ENCODE measurements around the gene SH3PXD2A. TPM values are rescaled to one million over a fixed set of nuclear protein-coding genes. Genes with fewer than 3 reads are reported as not detected.

SH3PXD2A gene
- total RNA-seq, 1 donor from 2014 or later = 38.6 TPM

- no peaks in the 10 kb centered on the region for H3K9me3 Mint-ChIP-seq
- H3K27me3 Mint-ChIP-seq = peaks cover 4% of the 10 kb centered on the region
- H3K36me3 Mint-ChIP-seq = peaks cover 9% of the 10 kb centered on the region
- H3K27ac Mint-ChIP-seq = peak overlapping the region; percentile 57
- peaks cover 47% of the 10 kb centered on the region for H3K4me1 Mint-ChIP-seq (ENCODE audit: unreplicated experiment)
- TF ChIP-seq CTCF (conservative IDR thresholded peaks at IDR 0.05) = no peak
- DNase-seq (ENCODE audit: extremely low spot score, unreplicated experiment) = no peak
- H3K4me3 Mint-ChIP-seq = peak overlapping the region; percentile 1
Observed at GRCh38 chr10:103836273-103836672, 19.1 kb downstream of the SH3PXD2A start.

GRCh38 chr10:103835096-103836050, 20.0 kb downstream of the SH3PXD2A start:
- Mint-ChIP-seq H3K36me3 (peaks cover 9% of the 10 kb centered on the region), H3K27me3 (peaks cover 4% of the 10 kb centered on the region), H3K4me1 (ENCODE audit: unreplicated experiment) (peaks cover 43% of the 10 kb centered on the region), H3K27ac (no peak overlapping the region), H3K9me3 (no peaks in the 10 kb centered on the region), H3K4me3 (peak overlapping the region; percentile 45)
- DNase-seq (ENCODE audit: extremely low spot score, unreplicated experiment) = no peak
- TF ChIP-seq CTCF (conservative IDR thresholded peaks at IDR 0.05) = no peak

- peaks cover 9% of the 10 kb centered on the region for H3K36me3 Mint-ChIP-seq
- no peak for TF ChIP-seq CTCF (conservative IDR thresholded peaks at IDR 0.05)
- no peak overlapping the region for H3K27ac Mint-ChIP-seq
- DNase-seq (ENCODE audit: extremely low spot score, unreplicated experiment) = no peak
- peaks cover 43% of the 10 kb centered on the region for H3K4me1 Mint-ChIP-seq (ENCODE audit: unreplicated experiment)
- no peak overlapping the region for H3K4me3 Mint-ChIP-seq
- H3K27me3 Mint-ChIP-seq = peaks cover 4% of the 10 kb centered on the region
- H3K9me3 Mint-ChIP-seq = no peaks in the 10 kb centered on the region
Observed at GRCh38 chr10:103834436-103835095, 20.8 kb downstream of the SH3PXD2A start.

GRCh38 chr10:103833731-103834365, 21.5 kb downstream of the SH3PXD2A start:
- Mint-ChIP-seq H3K9me3 (no peaks in the 10 kb centered on the region), H3K4me3 (no peak overlapping the region), H3K27ac (peak overlapping the region; percentile 42), H3K36me3 (peaks cover 9% of the 10 kb centered on the region), H3K27me3 (peaks cover 1% of the 10 kb centered on the region), H3K4me1 (ENCODE audit: unreplicated experiment) (peaks cover 49% of the 10 kb centered on the region)
- no peak for DNase-seq (ENCODE audit: extremely low spot score, unreplicated experiment)
- no peak for TF ChIP-seq CTCF (conservative IDR thresholded peaks at IDR 0.05)

GRCh38 chr10:103832806-103833205, 22.6 kb downstream of the SH3PXD2A start:
- H3K36me3 Mint-ChIP-seq = peaks cover 9% of the 10 kb centered on the region
- H3K27me3 Mint-ChIP-seq = no peaks in the 10 kb centered on the region
- TF ChIP-seq CTCF (conservative IDR thresholded peaks at IDR 0.05) = no peak
- no peak overlapping the region for H3K4me3 Mint-ChIP-seq
- DNase-seq (ENCODE audit: extremely low spot score, unreplicated experiment) = no peak
- H3K9me3 Mint-ChIP-seq = no peaks in the 10 kb centered on the region
- H3K4me1 Mint-ChIP-seq (ENCODE audit: unreplicated experiment) = peaks cover 57% of the 10 kb centered on the region
- H3K27ac Mint-ChIP-seq = no peak overlapping the region

Data from type B pancreatic cell (in vitro differentiated cells).